Thymus (tissue), 11 donors: ENCODE measurements around the gene CTNNA2. TPM values are rescaled to one million over a fixed set of nuclear protein-coding genes. Genes with fewer than 3 reads are reported as not detected.

Source experiments
- DNase-seq, 9 donors: peaks; one replicate each; pipeline ENCODE4 v3.0.0-alpha.2; 2013; ENCODE audit warnings: low spot score in 9 of 9, low read depth in 6 of 9, missing footprints in 1 of 9
- H3K27ac ChIP-seq, 2 donors: one replicate each; pipeline ENCODE4 v1.5.1; 2013; ENCODE audit warnings: control low read depth in 1 of 2, low read depth in 1 of 2, low read length in 1 of 2, mild to moderate bottlenecking in 1 of 2, moderate library complexity in 1 of 2
- H3K27me3 ChIP-seq, 2 donors: one replicate each; pipeline ENCODE4 v1.5.1; 2013; ENCODE audit warnings: low read length in 1 of 2; ENCODE audit not compliant: control insufficient read depth in 2 of 2, insufficient read depth in 1 of 2
- H3K36me3 ChIP-seq, 2 donors: one replicate each; pipeline ENCODE4 v1.5.1; 2013; ENCODE audit warnings: low read length in 1 of 2, mild to moderate bottlenecking in 1 of 2, moderate library complexity in 1 of 2; ENCODE audit not compliant: control insufficient read depth in 2 of 2, insufficient read depth in 2 of 2
- H3K4me1 ChIP-seq, 2 donors: one replicate each; pipeline ENCODE4 v1.5.1; 2013; ENCODE audit warnings: low read length in 2 of 2; ENCODE audit not compliant: control insufficient read depth in 2 of 2, insufficient read depth in 2 of 2
- H3K4me3 ChIP-seq, 2 donors: one replicate each; pipeline ENCODE4 v1.5.1; 2013; ENCODE audit warnings: low read length in 2 of 2, control low read depth in 1 of 2, mild to moderate bottlenecking in 1 of 2
- H3K9me3 ChIP-seq, 2 donors: one replicate each; pipeline ENCODE4 v1.5.1; 2013; ENCODE audit warnings: low read length in 1 of 2, mild to moderate bottlenecking in 1 of 2; ENCODE audit not compliant: control insufficient read depth in 2 of 2, insufficient read depth in 1 of 2
- WGBS: extraction: QIAGEN DNeasy Blood & Tissue Kit; methylation state at CpG from one replicate; pipeline ENCODE4 v1.1.7; 2013; 5-methylcytosine and 5-hydroxymethylcytosine counted together
- polyA plus RNA-seq: library from polyadenylated mRNA; stranded (reverse); fragments of 200-250 nt; gene quantifications from one replicate; pipeline ENCODE4 v1.2.3, GENCODE V29; 2013
- total RNA-seq: library from RNA; stranded (reverse); fragments of 120-200 nt; gene quantifications from one replicate; pipeline ENCODE4 v1.2.4, GENCODE V29; 2013
- donor health status: healthy.

CTNNA2 gene
- total and polyA plus RNA-seq, 2 donors = 0.16 to 0.19 TPM

DNA sequence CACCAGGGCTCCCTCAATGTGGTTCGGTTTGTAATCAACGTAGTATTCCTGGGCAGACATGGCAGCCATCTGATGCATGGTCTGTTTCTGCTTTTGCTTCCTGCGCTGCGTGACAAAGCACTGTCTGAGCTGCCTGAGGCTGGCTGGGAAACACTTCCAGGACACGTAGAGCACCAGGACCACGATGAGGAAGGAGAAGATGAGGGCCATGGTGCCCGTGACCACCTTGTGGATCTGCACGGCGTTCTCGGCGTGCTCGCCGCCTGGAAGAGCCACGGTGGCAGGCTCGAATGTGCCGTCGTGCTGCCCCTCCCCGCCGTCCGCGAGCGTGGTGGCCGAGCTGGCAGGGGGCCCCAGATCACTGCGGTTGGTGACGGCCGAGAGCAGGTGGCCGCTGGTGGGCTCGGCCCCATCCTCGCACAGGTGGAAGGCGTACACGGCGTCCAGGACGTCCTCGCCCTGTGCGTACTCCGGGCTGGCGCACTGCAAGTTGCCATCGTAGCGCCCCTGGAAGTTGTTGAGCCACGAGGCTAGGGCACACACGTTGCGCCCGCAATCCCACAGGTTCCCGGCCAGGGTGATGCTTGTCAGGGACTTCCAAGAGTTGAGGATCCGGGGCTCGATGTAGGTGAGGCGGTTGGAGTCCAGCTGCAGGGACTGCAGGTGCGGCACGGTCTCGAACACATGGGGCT is 789.6 kb downstream of the CTNNA2 start:
- no peak for DNase-seq
- H3K4me3 ChIP-seq = no peak overlapping the region
- H3K27ac ChIP-seq = no peak overlapping the region
- no peaks in the 10 kb centered on the region for H3K4me1 ChIP-seq
- no peaks in the 10 kb centered on the region for H3K36me3 ChIP-seq
- WGBS = 6% methylated on average over 50 of the region's 50 CpGs
- peaks cover 19 to 55% of the 10 kb centered on the region in 2 donors for H3K27me3 ChIP-seq
- H3K9me3 ChIP-seq = no peaks in the 10 kb centered on the region

DNA sequence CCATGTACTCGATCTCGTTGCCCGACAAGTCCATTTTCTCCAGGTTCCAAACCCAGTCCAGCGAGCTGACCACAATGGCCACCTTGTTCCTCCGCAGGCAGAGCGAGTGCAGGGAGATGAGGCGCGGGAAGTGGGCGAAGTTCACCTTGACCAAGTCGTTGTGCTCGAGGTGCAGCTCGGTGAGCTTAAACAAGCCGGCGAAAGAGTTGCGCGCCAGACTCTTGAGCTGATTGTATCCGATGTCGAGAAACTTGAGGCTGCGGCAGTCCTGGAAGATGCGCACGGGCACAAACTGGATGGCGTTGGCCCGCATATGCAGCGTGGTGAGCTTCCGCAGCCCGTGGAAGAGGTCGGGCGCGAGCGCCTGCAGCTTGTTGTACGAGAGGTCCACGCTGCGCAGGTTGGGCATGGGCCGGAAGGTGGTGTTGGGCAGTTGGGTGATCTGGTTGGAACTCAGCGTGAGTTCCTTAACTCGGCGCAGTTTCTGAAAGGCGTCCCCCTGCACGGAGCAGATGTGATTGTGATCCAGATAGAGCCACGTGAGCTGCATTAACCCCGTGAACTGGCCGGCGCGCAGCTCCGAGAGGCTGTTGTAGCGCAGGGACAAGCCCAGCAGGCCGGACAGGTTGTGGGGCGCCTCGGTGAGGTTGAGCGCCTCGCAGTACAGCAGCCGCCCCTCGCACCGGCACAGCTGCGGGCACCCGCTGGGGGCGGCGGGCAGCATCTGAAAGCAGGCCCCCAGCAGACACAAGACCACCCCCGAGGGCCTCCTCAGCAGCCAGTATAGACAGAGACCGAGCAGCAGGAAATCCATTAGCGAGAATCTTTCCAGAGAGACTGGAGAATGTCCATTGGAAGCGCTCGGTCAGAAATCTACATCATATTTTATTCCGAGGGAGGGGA is 790.4 kb downstream of the CTNNA2 start:
- no peak for DNase-seq
- Histone ChIP-seq H3K27me3 (peaks cover 19 to 55% of the 10 kb centered on the region in 2 donors), H3K27ac (no peak overlapping the region), H3K9me3 (no peaks in the 10 kb centered on the region), H3K36me3 (no peaks in the 10 kb centered on the region), H3K4me3 (no peak overlapping the region), H3K4me1 (no peaks in the 10 kb centered on the region)
- 4% methylated on average over 64 of the region's 64 CpGs for WGBS

DNA sequence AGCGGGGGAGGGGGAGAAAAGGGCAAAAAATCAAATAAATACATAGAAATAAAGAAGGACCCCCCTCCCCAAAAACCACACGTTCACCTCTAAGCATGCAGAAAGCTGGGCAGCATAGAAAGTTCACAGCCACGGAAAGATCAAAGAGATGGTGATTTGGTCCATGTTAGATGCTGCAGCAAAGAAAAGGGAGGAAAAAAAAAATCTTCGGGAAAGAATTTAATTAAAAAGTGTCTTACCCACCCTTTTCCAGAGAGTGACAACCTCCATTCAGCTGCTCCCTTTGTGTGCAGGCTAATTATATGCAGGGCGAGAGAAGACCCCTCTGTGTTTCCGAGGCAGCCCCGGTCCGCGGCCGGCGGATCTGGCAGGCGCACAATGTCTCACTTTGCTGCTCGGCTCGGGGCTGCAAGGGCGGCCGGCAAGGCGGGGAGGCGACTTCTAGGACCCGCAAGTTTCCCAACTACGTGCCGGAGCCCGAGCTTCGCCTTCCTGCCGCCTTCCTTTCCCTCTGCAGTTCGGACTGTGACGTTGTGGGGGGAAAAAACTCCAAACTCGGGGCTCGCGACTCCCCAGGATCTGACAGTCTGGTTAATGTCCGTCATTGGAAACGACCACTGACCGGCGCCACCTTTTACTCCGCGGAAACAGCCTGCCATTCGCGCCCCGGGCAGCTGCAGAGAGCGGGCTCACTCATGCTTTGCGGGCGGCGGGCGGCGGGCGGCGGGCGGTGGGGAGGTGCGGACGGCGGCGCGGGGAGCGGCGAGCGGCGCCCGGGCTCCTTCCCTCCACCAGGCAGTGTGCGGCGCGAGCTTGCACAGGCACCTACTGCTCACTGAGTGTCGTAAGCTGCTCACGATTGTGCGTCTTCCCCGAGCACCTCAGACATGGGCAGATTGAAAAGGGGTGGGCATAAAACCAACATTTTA is 791.3 kb downstream of the CTNNA2 start, which contains the start of gene LRRTM1:
LRRTM1 (minus strand) TSS at position 844 of the 929 bp plus-strand sequence. CDS start 933 bp downstream, outside the sequence.
- Histone ChIP-seq H3K4me3 (no peak within 1 kb of the TSS), H3K9me3 (no peaks in the 10 kb centered on the region), H3K4me1 (no peaks in the 10 kb centered on the region), H3K27me3 (peaks cover 19 to 55% of the 10 kb centered on the region in 2 donors), H3K36me3 (no peaks in the 10 kb centered on the region), H3K27ac (no peak within 1 kb of the TSS)
- WGBS = 2% methylated on average over 64 of the region's 64 CpGs
- DNase-seq = no peak

GRCh38 chr2:80311304-80311703 is 798.5 kb downstream of the CTNNA2 start:
- no peaks in the 10 kb centered on the region for H3K9me3 ChIP-seq
- WGBS = 73% methylated on average over 3 of the region's 3 CpGs
- no peak overlapping the region for H3K27ac ChIP-seq
- no peaks in the 10 kb centered on the region for H3K4me1 ChIP-seq
- no peaks in the 10 kb centered on the region for H3K36me3 ChIP-seq
- no peak overlapping the region for H3K4me3 ChIP-seq
- H3K27me3 ChIP-seq = peaks cover 0 to 3% of the 10 kb centered on the region in 2 donors
- DNase-seq = no peak

GRCh38 chr2:80312282-80312839 is 799.5 kb downstream of the CTNNA2 start:
- WGBS = 92% methylated on average over 5 of the region's 5 CpGs
- Histone ChIP-seq H3K27me3 (no peaks in the 10 kb centered on the region), H3K36me3 (no peaks in the 10 kb centered on the region), H3K9me3 (no peaks in the 10 kb centered on the region), H3K4me1 (no peaks in the 10 kb centered on the region), H3K27ac (no peak overlapping the region), H3K4me3 (no peak overlapping the region)
- no peak for DNase-seq

DNA sequence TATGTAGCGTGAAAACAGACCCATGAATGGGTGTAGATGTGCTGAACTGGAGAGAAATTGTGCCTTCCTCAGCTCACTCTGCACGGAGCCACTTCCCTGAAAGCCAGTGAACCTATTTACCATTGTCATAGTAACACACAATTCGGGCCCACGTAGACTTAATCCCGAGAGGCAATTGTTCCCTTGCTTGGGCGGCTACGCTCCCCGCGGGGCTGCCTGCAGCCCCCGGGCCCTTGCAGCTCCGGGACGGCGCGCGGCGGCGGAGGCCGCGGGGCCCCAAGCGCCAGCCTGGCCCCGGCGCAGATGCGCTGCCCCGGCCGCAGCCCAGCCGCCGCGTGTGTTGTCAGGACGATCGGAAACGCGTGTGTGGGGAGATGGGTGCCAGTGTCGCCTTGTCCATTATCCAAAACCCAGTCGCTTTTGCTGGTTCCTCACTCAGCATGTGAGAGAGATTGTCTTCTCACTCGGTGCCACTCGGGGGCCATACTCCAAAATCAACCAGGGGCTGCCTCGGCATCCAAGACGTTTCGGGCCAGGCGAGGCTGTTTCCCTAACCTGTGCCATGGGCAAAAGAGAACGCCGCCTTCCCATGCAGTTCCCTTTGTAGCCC is 809.6 kb downstream of the CTNNA2 start:
- no peak overlapping the region for H3K27ac ChIP-seq
- 5% methylated on average over 42 of the region's 42 CpGs for WGBS

DNA sequence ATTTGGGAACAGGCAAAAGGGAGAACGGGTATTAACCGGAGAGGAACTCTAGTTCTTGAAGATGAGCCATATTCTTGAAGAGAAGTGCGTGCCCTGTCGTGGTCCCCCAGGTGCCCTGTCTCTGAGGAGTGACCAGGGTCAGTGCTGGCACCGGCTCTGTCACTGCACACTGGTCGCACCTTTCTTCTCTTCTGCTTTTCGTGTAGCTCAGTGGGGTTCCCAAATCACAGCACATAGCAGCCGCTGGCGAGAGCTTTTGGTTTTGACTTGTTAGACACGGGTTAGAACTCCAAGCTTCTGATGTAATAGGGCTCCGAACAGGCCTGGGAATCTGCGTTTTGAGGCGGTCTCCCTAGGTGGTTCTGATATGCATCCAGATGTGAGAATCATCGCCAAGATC is 810.1 kb downstream of the CTNNA2 start:
- H3K27ac ChIP-seq = no peak overlapping the region
- no peaks in the 10 kb centered on the region for H3K9me3 ChIP-seq
- H3K4me1 ChIP-seq = no peaks in the 10 kb centered on the region
- no peaks in the 10 kb centered on the region for H3K36me3 ChIP-seq
- H3K27me3 ChIP-seq = peaks cover 0 to 17% of the 10 kb centered on the region in 2 donors
- DNase-seq = no peak
- no peak overlapping the region for H3K4me3 ChIP-seq
- 24% methylated on average over 14 of the region's 14 CpGs for WGBS

More for the DNA sequence above, 809.6 kb downstream of the CTNNA2 start:
- no peaks in the 10 kb centered on the region for H3K36me3 ChIP-seq
- no peak for DNase-seq
- no peak overlapping the region for H3K4me3 ChIP-seq
- no peaks in the 10 kb centered on the region for H3K9me3 ChIP-seq
- H3K4me1 ChIP-seq = no peaks in the 10 kb centered on the region
- H3K27me3 ChIP-seq = peaks cover 0 to 17% of the 10 kb centered on the region in 2 donors

- DNase-seq = no peak
- no peak overlapping the region for H3K27ac ChIP-seq
- H3K4me1 ChIP-seq = no peaks in the 10 kb centered on the region
- H3K36me3 ChIP-seq = no peaks in the 10 kb centered on the region
- H3K9me3 ChIP-seq = no peaks in the 10 kb centered on the region
- no peak overlapping the region for H3K4me3 ChIP-seq
- 39% methylated on average over 1 of the region's 1 CpG for WGBS
- H3K27me3 ChIP-seq = peaks cover 0 to 17% of the 10 kb centered on the region in 2 donors
Observed at GRCh38 chr2:80323610-80324009, 810.8 kb downstream of the CTNNA2 start.
